Stomach smooth muscle (tissue), 2 donors: ENCODE results near the gene COL23A1.
"Not testable (repeated sequence)": the region's sequence is repeated elsewhere in the genome, so short reads cannot be mapped to it uniquely, and the experiment has no call there.

ENCODE experiments used
- H3K27ac ChIP-seq: one replicate; pipeline ENCODE4 v1.7.0; 2013; ENCODE audit warnings: mild to moderate bottlenecking, low read length, inconsistent platforms
- H3K27me3 ChIP-seq, 2 donors: one replicate each; pipeline ENCODE4 v1.7.0; 2013; ENCODE audit warnings: low read length in 2 of 2; ENCODE audit not compliant: insufficient read depth in 2 of 2, control insufficient read depth in 1 of 2
- H3K36me3 ChIP-seq, 2 donors: one replicate each; pipeline ENCODE4 v1.7.0; 2013; ENCODE audit warnings: low read length in 2 of 2; ENCODE audit not compliant: control insufficient read depth in 2 of 2, insufficient read depth in 2 of 2
- H3K4me1 ChIP-seq: one replicate; pipeline ENCODE4 v1.7.0; 2013; ENCODE audit warnings: low read length; ENCODE audit not compliant: control insufficient read depth, insufficient read depth
- H3K4me3 ChIP-seq, 2 donors: one replicate each; pipeline ENCODE4 v1.7.0; 2013; ENCODE audit warnings: low read length in 2 of 2
- H3K9ac ChIP-seq, 2 donors: one replicate each; pipeline ENCODE4 v1.7.0; 2013; ENCODE audit warnings: low read length in 2 of 2, mild to moderate bottlenecking in 1 of 2
- H3K9me3 ChIP-seq, 2 donors: one replicate each; pipeline ENCODE4 v1.7.0; 2013; ENCODE audit warnings: low read length in 2 of 2; ENCODE audit not compliant: control insufficient read depth in 2 of 2
- donor health status: healthy.
- donor health status: Pancreatic carcinoma.

Gene COL23A1

GRCh38 chr5:178488696-178489095 is 101.5 kb downstream of the COL23A1 start:
- Histone ChIP-seq H3K4me3 (no peak overlapping the region), H3K4me1 (peaks cover 4% of the 10 kb centered on the region), H3K9ac (no peak overlapping the region), H3K36me3 (no peaks in the 10 kb centered on the region), H3K27me3 (peaks cover 0 to 2% of the 10 kb centered on the region in 2 donors), H3K27ac (no peak overlapping the region), H3K9me3 (peaks cover 0 to 6% of the 10 kb centered on the region in 2 donors)

GRCh38 chr5:178487911-178488600 is 102.1 kb downstream of the COL23A1 start:
- peaks cover 0 to 6% of the 10 kb centered on the region in 2 donors for H3K9me3 ChIP-seq
- peaks cover 4% of the 10 kb centered on the region for H3K4me1 ChIP-seq
- no peaks in the 10 kb centered on the region for H3K36me3 ChIP-seq
- H3K4me3 ChIP-seq: no peak overlapping the region
- no peaks in the 10 kb centered on the region for H3K27me3 ChIP-seq
- H3K27ac ChIP-seq: no peak overlapping the region
- H3K9ac ChIP-seq: no peak overlapping the region

GRCh38 chr5:178486878-178487512 is 103.2 kb downstream of the COL23A1 start:
- not testable (repeated sequence) for H3K4me3 ChIP-seq, H3K4me1 ChIP-seq, H3K9ac ChIP-seq, H3K36me3 ChIP-seq, H3K9me3 ChIP-seq, H3K27ac ChIP-seq, H3K27me3 ChIP-seq

GRCh38 chr5:178486239-178486641 is 104.0 kb downstream of the COL23A1 start:
- H3K4me3 ChIP-seq: no peak overlapping the region
- H3K4me1 ChIP-seq: peaks cover 4% of the 10 kb centered on the region
- no peak overlapping the region for H3K9ac ChIP-seq
- no peaks in the 10 kb centered on the region for H3K9me3 ChIP-seq
- no peaks in the 10 kb centered on the region for H3K27me3 ChIP-seq
- no peak overlapping the region for H3K27ac ChIP-seq
- no peaks in the 10 kb centered on the region for H3K36me3 ChIP-seq

GRCh38 chr5:178483620-178484019 is 106.6 kb downstream of the COL23A1 start:
- no peak overlapping the region for H3K27ac ChIP-seq
- no peaks in the 10 kb centered on the region for H3K36me3 ChIP-seq
- peaks cover 4% of the 10 kb centered on the region for H3K4me1 ChIP-seq
- no peaks in the 10 kb centered on the region for H3K27me3 ChIP-seq
- no peak overlapping the region for H3K4me3 ChIP-seq
- no peaks in the 10 kb centered on the region for H3K9me3 ChIP-seq
- no peak overlapping the region for H3K9ac ChIP-seq

GRCh38 chr5:178479261-178479660 is 110.9 kb downstream of the COL23A1 start:
- H3K4me1 ChIP-seq: no peaks in the 10 kb centered on the region
- no peak overlapping the region for H3K4me3 ChIP-seq
- H3K9me3 ChIP-seq: peaks cover 0 to 5% of the 10 kb centered on the region in 2 donors

GRCh38 chr5:178478370-178478769 is 111.8 kb downstream of the COL23A1 start:
- no peaks in the 10 kb centered on the region for H3K36me3 ChIP-seq
- no peak overlapping the region for H3K9ac ChIP-seq
- H3K27me3 ChIP-seq: no peaks in the 10 kb centered on the region
- H3K4me3 ChIP-seq: no peak overlapping the region
- no peak overlapping the region for H3K27ac ChIP-seq
- no peaks in the 10 kb centered on the region for H3K4me1 ChIP-seq
- peaks cover 0 to 5% of the 10 kb centered on the region in 2 donors for H3K9me3 ChIP-seq

More at GRCh38 chr5:178479261-178479660, 110.9 kb downstream of the COL23A1 start:
- Histone ChIP-seq H3K27ac (no peak overlapping the region), H3K9ac (no peak overlapping the region), H3K27me3 (no peaks in the 10 kb centered on the region), H3K36me3 (no peaks in the 10 kb centered on the region)

GRCh38 chr5:178477802-178478201 is 112.4 kb downstream of the COL23A1 start:
- H3K9ac ChIP-seq: no peak overlapping the region
- H3K36me3 ChIP-seq: no peaks in the 10 kb centered on the region
- peaks cover 0 to 5% of the 10 kb centered on the region in 2 donors for H3K9me3 ChIP-seq
- no peaks in the 10 kb centered on the region for H3K27me3 ChIP-seq
- H3K4me3 ChIP-seq: no peak overlapping the region
- H3K4me1 ChIP-seq: no peaks in the 10 kb centered on the region
- no peak overlapping the region for H3K27ac ChIP-seq

- peaks cover 0 to 5% of the 10 kb centered on the region in 2 donors for H3K9me3 ChIP-seq
- H3K4me1 ChIP-seq: no peaks in the 10 kb centered on the region
- H3K27ac ChIP-seq: no peak overlapping the region
- no peaks in the 10 kb centered on the region for H3K27me3 ChIP-seq
- H3K36me3 ChIP-seq: no peaks in the 10 kb centered on the region
- no peak overlapping the region for H3K4me3 ChIP-seq
- H3K9ac ChIP-seq: no peak overlapping the region
Observed at GRCh38 chr5:178476972-178477754, 113.0 kb downstream of the COL23A1 start.

- H3K4me1 ChIP-seq: no peaks in the 10 kb centered on the region
- H3K9me3 ChIP-seq: peaks cover 0 to 5% of the 10 kb centered on the region in 2 donors
- no peaks in the 10 kb centered on the region for H3K27me3 ChIP-seq
- no peak overlapping the region for H3K27ac ChIP-seq
- no peak overlapping the region for H3K9ac ChIP-seq
- H3K36me3 ChIP-seq: no peaks in the 10 kb centered on the region
- H3K4me3 ChIP-seq: no peak overlapping the region
Observed at GRCh38 chr5:178476531-178476930, 113.7 kb downstream of the COL23A1 start.
